Adrenal gland (tissue), 12 donors: ENCODE measurements around the gene KMT2C. TPM values are rescaled to one million over a fixed set of nuclear protein-coding genes. Genes with fewer than 3 reads are reported as not detected.

Source experiments
- DNase-seq, 7 donors: peaks; one replicate each; pipeline ENCODE4 v3.0.0-alpha.2; 2019 to 2020
- H3K27ac ChIP-seq, 5 donors: fragments of 200-600 bp; sonication (generic) in 4 of 5; 1 replicate in 3 of 5; 2 replicates in 2 of 5; pipeline versions ENCODE4 v1.5.1 to v1.8.0; 2016 to 2020; ENCODE audit warnings: mild to moderate bottlenecking in 1 of 5
- H3K27me3 ChIP-seq: fragments of 200-600 bp; 2 replicates; pipeline ENCODE4 v1.8.0; 2021
- H3K36me3 ChIP-seq, 2 donors: fragments of 200-600 bp; replicated peaks in 1 of 2; 1 replicate in 1 of 2; 2 replicates in 1 of 2; pipeline versions ENCODE4 v1.5.1 to v1.8.0; 2018 to 2022
- H3K4me1 ChIP-seq, 2 donors: fragments of 200-600 bp; replicated peaks in 1 of 2; 1 replicate in 1 of 2; 2 replicates in 1 of 2; pipeline versions ENCODE4 v1.5.1 to v1.8.0; 2018 to 2021
- H3K4me3 ChIP-seq, 4 donors: fragments of 200-600 bp; sonication (generic) in 3 of 4; one replicate each; pipeline ENCODE4 v1.5.1; 2016 to 2018
- H3K9me3 ChIP-seq, 3 donors: fragments of 200-600 bp; sonication (generic) in 1 of 3; replicated peaks in 1 of 3; 1 replicate in 2 of 3; 2 replicates in 1 of 3; pipeline versions ENCODE4 v1.5.1 to v1.8.0; 2016 to 2021
- POLR2A ChIP-seq, 2 donors: fragments of 450-650 bp; IDR thresholded peaks; one replicate each; pipeline ENCODE4 v1.6.1; 2017; ENCODE audit warnings: antibody characterized with exemption in 2 of 2, mild to moderate bottlenecking in 2 of 2, moderate library complexity in 1 of 2
- WGBS, 4 donors: extraction: QIAGEN DNeasy Blood & Tissue Kit in 2 of 4; methylation state at CpG; one replicate each; pipeline versions ENCODE4 v1.1.5 to v1.1.7; 2013 to 2017; 5-methylcytosine and 5-hydroxymethylcytosine counted together
- intact Hi-C, 2 donors: fragments of 100-400 bp; cut with DNase I; formaldehyde crosslinking; loops; one replicate each; pipeline versions ENCODE4 v1.14.1 to v1.15.0; 2022 to 2023
- polyA plus RNA-seq, 3 donors: library from polyadenylated mRNA; stranded (reverse); fragments of 200-250 nt in 2 of 3; fragments of 350-450 nt in 1 of 3; fragmentation: Illumina TruSeq in 1 of 3; extraction: RNeasy Lipid Tissue Mini Kit (QIAGEN cat#74804) in 1 of 3; gene quantifications; one replicate each; pipeline ENCODE4 v1.2.3, GENCODE V29; 2013 to 2014
- small RNA-seq, 2 donors: library from RNA; depleted of rRNA; stranded (forward); fragments of <200 nt; gene quantifications; one replicate each; pipeline ENCODE3, GENCODE V24; 2016
- total RNA-seq, 9 donors: library from RNA; depleted of rRNA in 4 of 9; stranded (reverse); fragments of >200 nt in 4 of 9; fragments of 120-200 nt in 1 of 9; fragmentation: NEBNext Ultra II Directional in 1 of 9; extraction: Animal tissue kit (Norgen Biotek cat#: 25700) in 1 of 9; gene quantifications; one replicate each; pipeline versions ENCODE4 v1.1.0 to v1.2.4, GENCODE V29; 2013 to 2023
- TF ChIP-seq, protein P1 (sequence below), 6 experiments: fragments of 450-650 bp in 4 of 6; fragments of 200-600 bp in 2 of 6; sonication (generic) in 1 of 6; IDR thresholded peaks; 1 replicate in 5 of 6; 2 replicates in 1 of 6; pipeline versions ENCODE4 v1.5.1 to v1.8.0; 2016 to 2021; ENCODE audit warnings: antibody characterized with exemption in 6 of 6, mild to moderate bottlenecking in 2 of 6, moderate library complexity in 1 of 6
- donor health status: healthy with polysubstance abuse.
- donor health status: Bipolar disorder and iron deficiency.
- donor health status: DM: yes; HTN: yes; CAD: no.
- donor health status: DM: no; HTN: no; CAD: no.
- donor health status: DM: no; HTN: no; CAD: no.
- donor health status: DM: yes; HTN: yes; CAD: no.

Gene KMT2C
- total and polyA plus RNA-seq, 12 donors, result 6.9 to 105 (median 55.6) TPM

DNA sequence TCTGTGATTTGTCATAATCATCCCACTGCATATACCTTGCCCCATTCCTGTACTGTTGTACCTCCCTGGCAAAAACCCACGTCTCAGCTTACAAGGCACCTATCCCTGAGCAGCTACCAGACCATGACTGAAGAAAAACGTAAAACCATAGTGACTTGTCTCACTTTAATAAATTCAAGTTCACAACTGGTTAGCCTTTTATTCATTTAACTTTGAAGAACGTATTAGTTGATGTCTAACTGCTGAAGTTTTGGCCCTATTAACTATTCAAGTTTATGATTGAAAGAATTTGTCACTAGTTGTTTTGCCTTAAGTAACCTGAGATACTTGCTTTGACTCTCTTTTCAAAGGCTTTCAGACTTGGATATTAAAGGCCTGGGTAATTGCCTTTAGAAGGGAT, 350.7 kb downstream of the KMT2C start:
- 94 to 96% (median 95%) methylated on average over 3 of the region's 3 CpGs for WGBS, 4 donors
- Histone ChIP-seq H3K4me3 (no peak overlapping the region), H3K27me3 (no peaks in the 10 kb centered on the region), H3K9me3 (peaks cover 0 to 4% (median 4%) of the 10 kb centered on the region in 3 donors), H3K27ac (no peak overlapping the region), H3K4me1 (peaks cover 5 to 8% of the 10 kb centered on the region in 2 donors), H3K36me3 (no peaks in the 10 kb centered on the region)
- DNase-seq, result no peak
- no peak for TF ChIP-seq POLR2A (IDR thresholded peaks at IDR 0.05)
- TF ChIP-seq, protein P1, sequence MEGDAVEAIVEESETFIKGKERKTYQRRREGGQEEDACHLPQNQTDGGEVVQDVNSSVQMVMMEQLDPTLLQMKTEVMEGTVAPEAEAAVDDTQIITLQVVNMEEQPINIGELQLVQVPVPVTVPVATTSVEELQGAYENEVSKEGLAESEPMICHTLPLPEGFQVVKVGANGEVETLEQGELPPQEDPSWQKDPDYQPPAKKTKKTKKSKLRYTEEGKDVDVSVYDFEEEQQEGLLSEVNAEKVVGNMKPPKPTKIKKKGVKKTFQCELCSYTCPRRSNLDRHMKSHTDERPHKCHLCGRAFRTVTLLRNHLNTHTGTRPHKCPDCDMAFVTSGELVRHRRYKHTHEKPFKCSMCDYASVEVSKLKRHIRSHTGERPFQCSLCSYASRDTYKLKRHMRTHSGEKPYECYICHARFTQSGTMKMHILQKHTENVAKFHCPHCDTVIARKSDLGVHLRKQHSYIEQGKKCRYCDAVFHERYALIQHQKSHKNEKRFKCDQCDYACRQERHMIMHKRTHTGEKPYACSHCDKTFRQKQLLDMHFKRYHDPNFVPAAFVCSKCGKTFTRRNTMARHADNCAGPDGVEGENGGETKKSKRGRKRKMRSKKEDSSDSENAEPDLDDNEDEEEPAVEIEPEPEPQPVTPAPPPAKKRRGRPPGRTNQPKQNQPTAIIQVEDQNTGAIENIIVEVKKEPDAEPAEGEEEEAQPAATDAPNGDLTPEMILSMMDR (IDR thresholded peaks at IDR 0.05), result no peak
- intact Hi-C loops, result no loop called here

Small RNAs within 50 kb of the gene (small RNA-seq; reads per million reads assigned to genes)
- gene AC104692.1 (0 reads per million in 2 donors), gene AC104692.2 (0 reads per million in 2 donors), gene RF00019 (0 reads per million in 2 donors)

Other genes starting within 250 kb of the KMT2C start
- gene XRCC2, start 240.1 kb upstream of the KMT2C start, total RNA-seq, result 1 to 10 TPM in 2 of 9 donors, under 1 TPM in 7; 0.12 to 4.1 (median 0.50) TPM
- gene XRCC2, start 240.1 kb upstream of the KMT2C start, polyA plus RNA-seq, result under 1 TPM; 0.20 to 0.62 (median 0.40) TPM